ENCODE measurements around the gene DCUN1D2.

Gene DCUN1D2

GRCh38 chr13:113483504-113484293 is 6.8 kb downstream of the DCUN1D2 start:
- H3K4me3 ChIP-seq (ENCODE audit: low read depth, low read length) = no peak overlapping the region
- TF ChIP-seq CTCF (conservative IDR thresholded peaks at IDR 0.05; ENCODE audit: low read depth, low read length) = no peak
- no peak for DNase-seq (ENCODE audit: low read depth)

DNA sequence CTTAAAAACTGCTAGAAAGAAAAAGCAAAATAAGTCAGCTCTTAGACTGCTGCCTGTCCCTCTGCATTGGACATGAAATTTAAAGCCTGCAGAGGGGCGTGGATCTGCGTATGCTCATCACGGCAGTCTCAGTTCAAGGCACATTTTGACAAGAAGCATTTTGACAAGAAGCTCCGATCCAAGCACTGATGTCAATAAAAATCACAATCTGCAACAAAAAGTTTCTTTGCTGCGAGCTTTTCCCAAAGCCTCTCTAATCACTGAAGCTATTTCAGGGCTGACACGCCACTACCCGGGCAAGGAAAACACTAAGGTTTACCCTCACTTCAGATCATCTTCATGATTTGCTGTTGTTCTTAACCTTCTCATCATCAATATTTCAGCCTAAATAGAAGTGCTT is 7.4 kb downstream of the DCUN1D2 start:
- no peak for DNase-seq (ENCODE audit: low read depth)
- TF ChIP-seq CTCF (conservative IDR thresholded peaks at IDR 0.05; ENCODE audit: low read depth, low read length) = no peak
- no peak overlapping the region for H3K4me3 ChIP-seq (ENCODE audit: low read depth, low read length)

- TF ChIP-seq CTCF (conservative IDR thresholded peaks at IDR 0.05; ENCODE audit: low read depth, low read length) = no peak
- no peak for DNase-seq (ENCODE audit: low read depth)
- no peak overlapping the region for H3K4me3 ChIP-seq (ENCODE audit: low read depth, low read length)
Observed at GRCh38 chr13:113479179-113479578, 11.3 kb downstream of the DCUN1D2 start.

- no peak for TF ChIP-seq CTCF (conservative IDR thresholded peaks at IDR 0.05; ENCODE audit: low read depth, low read length)
- H3K4me3 ChIP-seq (ENCODE audit: low read depth, low read length) = no peak overlapping the region
- DNase-seq (ENCODE audit: low read depth) = no peak
Observed at GRCh38 chr13:113477724-113478123, 12.8 kb downstream of the DCUN1D2 start.

- no peak for DNase-seq (ENCODE audit: low read depth)
- no peak for TF ChIP-seq CTCF (conservative IDR thresholded peaks at IDR 0.05; ENCODE audit: low read depth, low read length)
- H3K4me3 ChIP-seq (ENCODE audit: low read depth, low read length) = no peak overlapping the region
Observed at GRCh38 chr13:113476811-113477210, 13.7 kb downstream of the DCUN1D2 start.

DNA sequence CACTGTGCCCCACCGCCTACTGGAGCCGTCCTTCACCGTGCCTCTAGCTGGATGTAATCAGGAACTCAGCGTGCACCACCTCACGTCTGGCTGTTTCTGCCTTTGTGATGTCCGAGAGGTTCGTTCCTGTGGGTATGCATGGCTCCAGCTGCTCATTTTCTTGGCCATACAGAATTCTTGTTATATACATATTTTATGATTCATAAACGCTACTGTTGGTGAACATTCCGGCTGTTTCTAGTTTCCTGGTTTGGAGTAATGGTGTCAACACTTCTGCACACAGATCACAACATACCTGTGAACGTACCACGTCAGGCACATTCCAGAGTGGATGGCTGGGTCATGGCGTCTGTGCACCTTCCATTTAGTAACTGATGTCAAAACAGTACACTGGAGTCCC is 14.6 kb downstream of the DCUN1D2 start:
- DNase-seq (ENCODE audit: low read depth) = no peak
- TF ChIP-seq CTCF (conservative IDR thresholded peaks at IDR 0.05; ENCODE audit: low read depth, low read length) = no peak
- no peak overlapping the region for H3K4me3 ChIP-seq (ENCODE audit: low read depth, low read length)

DNA sequence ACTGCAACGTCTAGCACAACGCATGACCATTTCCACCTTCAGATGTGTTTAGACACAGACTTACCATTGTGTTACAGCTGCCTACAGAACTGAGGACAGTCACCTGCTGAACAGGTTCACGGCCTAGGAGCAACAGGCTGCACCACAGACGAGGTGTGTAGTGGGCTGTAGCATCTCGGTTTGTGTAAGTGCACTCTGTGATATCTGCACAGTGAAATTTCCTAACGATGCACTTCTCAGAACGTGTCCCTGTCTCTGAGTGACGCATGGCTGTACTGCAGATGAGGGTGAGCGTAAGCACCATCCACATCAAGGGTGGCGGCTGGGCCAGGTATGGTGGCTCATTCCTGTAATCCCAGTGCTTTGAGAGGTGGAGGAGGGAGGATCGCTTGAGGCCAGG is 15.2 kb downstream of the DCUN1D2 start:
- no peak for DNase-seq (ENCODE audit: low read depth)
- no peak overlapping the region for H3K4me3 ChIP-seq (ENCODE audit: low read depth, low read length)
- TF ChIP-seq CTCF (conservative IDR thresholded peaks at IDR 0.05; ENCODE audit: low read depth, low read length) = no peak

Data from choroid plexus epithelial cell (primary cell).